ENCODE data around the gene ERAP2.

The ERAP2 gene

GRCh38 chr5:96932026-96932425, 55.7 kb downstream of the ERAP2 start:
- DNase-seq (ENCODE audit: low spot score) = no peak
- TF ChIP-seq, protein P1, sequence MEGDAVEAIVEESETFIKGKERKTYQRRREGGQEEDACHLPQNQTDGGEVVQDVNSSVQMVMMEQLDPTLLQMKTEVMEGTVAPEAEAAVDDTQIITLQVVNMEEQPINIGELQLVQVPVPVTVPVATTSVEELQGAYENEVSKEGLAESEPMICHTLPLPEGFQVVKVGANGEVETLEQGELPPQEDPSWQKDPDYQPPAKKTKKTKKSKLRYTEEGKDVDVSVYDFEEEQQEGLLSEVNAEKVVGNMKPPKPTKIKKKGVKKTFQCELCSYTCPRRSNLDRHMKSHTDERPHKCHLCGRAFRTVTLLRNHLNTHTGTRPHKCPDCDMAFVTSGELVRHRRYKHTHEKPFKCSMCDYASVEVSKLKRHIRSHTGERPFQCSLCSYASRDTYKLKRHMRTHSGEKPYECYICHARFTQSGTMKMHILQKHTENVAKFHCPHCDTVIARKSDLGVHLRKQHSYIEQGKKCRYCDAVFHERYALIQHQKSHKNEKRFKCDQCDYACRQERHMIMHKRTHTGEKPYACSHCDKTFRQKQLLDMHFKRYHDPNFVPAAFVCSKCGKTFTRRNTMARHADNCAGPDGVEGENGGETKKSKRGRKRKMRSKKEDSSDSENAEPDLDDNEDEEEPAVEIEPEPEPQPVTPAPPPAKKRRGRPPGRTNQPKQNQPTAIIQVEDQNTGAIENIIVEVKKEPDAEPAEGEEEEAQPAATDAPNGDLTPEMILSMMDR (IDR thresholded peaks at IDR 0.05; ENCODE audit: borderline replicate concordance, control extremely low read depth, extremely low read depth, insufficient read depth, missing control alignments) = no peak
- in situ Hi-C loops (cut with MboI; ENCODE audit: low sequenced_read_pairs, unreplicated experiment) = no loop called here

DNA sequence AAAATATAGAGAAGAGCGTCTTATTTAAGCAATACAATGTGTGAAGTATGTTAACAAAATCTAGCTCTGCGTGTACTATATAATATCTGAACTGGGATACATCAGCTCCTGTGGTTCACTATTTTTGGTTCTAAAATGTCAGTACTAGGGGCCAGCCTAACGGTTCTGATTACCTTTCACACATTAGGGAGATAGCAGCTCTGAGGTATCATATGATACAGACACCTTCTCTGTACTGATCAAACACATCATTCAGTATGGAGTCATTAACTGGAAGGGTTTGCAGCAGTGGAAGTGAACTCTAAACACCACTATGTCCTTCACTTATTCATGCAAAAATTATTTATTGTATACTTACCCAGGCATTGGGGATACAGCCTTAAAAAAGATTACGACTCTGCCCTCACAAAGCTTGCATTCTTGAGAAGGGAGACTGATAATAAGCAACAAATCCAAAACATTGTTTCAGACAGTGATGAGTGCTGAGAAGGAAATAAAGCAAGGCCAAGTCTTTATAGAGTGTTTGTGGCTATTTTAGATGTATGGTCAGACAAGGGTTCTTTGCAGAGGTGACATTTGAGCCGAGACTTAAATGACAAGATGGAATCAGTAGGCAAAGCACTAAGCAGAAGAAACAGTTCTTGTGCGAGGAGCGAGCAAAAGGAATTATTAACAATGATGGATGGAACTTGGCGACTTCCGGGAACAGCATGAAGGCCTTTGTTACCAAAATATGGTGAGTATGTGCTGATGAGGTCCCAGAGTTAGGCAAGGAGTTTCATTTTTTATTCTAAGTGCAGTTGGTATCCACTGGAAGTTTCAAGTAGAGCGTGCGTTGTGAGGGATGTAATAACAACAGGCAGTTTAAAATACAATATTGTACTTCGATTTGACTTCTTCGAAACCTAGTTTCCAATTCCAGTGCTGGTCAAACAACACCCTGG, 57.7 kb downstream of the ERAP2 start:
- DNase-seq (ENCODE audit: low spot score) = no peak
- in situ Hi-C loops (cut with MboI; ENCODE audit: low sequenced_read_pairs, unreplicated experiment) = no loop called here

DNA sequence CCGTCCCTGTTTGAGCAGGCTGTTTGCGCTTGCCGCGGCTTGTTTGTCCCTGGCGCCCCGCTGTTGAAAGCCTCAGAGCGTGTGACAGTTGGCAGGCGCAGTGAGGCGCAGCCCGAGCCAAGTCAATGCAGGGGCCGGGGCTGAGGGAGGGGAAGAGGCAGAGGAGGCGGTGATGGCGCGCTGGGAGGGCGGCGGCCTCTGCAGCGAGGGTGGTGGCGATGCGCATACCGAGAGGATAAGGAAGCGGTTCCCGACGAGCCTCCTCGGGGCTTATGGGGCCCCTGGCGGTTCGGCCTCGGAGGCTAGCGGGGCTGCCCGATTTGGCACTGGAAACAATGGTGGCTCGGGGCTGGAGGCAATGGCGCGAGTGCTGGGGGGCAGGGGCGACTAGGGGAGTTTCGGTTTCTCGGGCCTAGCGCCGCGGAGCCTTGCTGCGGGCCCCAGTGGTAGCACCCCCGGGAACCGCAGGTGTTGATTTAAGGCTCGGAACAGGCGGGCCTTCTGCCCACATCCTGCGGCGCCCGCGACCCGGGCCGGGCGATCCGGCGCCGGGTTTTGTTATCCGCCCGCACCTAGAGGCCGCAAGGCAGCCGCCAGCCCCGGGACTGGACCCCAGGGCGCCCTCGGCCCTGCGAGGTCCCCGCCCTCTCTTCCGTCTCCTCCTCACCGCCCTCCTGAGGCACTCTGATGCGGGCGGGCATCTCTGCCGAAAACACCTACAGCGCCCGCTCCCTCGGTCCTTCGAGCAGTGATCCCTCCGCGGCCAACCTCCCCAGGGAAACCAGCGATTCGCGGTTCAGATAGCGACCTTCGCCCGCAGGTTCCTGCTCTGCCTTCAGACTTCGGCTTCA, 58.6 kb downstream of the ERAP2 start:
- TF ChIP-seq, protein P1 (IDR thresholded peaks at IDR 0.05; ENCODE audit: borderline replicate concordance, control extremely low read depth, extremely low read depth, insufficient read depth, missing control alignments) = no peak
- peak; percentile 85 for DNase-seq (ENCODE audit: low spot score)
- in situ Hi-C loops (cut with MboI; ENCODE audit: low sequenced_read_pairs, unreplicated experiment) = no loop called here

More for the DNA sequence above, 57.7 kb downstream of the ERAP2 start:
- TF ChIP-seq, protein P1 (IDR thresholded peaks at IDR 0.05; ENCODE audit: borderline replicate concordance, control extremely low read depth, extremely low read depth, insufficient read depth, missing control alignments) = no peak

DNA sequence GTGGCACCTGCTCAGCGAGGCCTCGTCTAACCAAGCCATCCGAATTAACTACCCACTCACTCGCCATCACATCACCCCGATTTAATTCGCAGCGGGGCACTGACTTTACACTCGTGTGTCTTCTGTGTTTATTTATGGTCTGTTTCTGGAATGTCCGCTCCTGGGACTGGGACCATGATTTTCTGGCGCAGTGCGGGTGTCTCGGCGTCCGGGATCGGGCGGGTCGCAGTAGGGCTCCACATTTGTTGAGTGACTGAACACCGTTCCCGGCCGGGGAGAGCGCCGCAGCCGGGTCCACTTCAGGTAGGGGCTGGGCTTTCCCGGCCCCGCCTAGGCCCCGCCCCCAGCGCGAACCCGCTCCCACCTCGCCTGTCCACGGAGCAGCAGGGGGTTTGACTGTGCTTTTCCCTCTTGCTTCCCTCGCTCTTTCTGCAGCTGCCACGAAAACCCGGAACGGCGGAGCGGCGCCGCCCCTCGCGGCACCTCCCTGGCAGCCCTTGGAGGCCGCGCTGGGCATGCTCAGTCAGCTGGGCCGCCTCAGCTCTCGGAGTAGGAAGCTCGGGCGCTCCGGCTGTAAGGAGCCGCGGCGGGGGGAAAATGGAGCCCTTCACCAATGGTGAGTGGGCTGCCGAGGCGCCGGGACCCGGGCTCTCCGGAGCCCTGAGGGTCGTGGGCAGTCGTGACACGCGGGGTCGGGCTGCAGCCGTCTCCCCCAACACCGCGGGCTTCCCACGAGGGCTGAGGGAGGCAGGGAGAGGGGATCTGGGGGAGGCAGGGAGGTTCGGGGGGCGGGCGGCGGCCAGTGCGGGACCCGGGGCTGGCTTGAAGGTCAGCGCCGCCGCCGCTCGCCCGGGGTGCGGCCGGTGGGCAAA, 59.5 kb downstream of the ERAP2 start, which contains the start of gene LNPEP:
LNPEP (plus strand) TSS at position 522 of the 872 bp plus-strand sequence; CDS start at position 598, 76 bp downstream.
- DNase-seq (ENCODE audit: low spot score) = peak; percentile 88
- in situ Hi-C loops (cut with MboI; ENCODE audit: low sequenced_read_pairs, unreplicated experiment) = no loop called here

DNA sequence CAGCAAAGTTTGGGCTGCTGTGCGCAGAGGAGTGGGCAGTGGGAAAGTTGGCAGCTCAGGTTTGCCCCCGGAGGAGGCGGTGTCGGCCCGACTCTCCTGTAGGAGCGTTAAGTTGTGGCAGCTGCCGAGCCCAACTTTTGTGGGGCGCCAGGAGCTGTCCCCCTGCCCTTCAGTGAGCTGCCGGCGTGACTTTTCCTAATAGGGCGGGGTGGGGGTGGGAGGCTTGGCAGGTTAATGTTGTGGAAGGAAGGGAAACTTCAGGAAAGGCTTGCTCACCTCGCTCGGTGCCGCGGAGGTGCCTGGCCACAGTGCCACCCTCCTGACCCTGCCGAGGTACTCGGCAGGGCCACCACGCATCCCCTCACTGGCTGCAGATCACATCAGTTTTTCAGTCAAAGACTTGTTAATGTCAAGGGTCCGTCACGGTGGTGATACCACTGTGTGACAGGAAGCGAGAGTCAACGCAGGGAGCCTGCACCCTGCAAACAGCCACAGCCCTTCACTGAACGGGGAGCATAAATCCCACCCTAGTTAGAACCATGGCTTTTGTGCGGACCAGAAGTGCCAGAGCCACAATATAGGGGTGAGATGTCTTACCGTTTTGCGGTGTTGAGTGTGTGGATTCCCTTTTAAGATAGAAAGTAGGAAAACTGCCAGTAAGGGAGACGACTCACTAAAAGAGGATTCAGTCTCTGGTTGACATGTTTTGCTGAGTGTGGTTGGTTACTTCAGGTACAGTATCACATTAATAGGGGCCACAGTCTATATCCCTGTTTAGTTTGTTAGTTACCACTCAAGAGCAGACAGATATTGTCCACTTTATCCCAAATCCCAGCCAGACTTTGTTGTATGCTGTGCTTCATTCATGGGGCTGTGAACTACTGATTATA, 60.4 kb downstream of the ERAP2 start:
- no peak for DNase-seq (ENCODE audit: low spot score)
- in situ Hi-C loops (cut with MboI; ENCODE audit: low sequenced_read_pairs, unreplicated experiment) = no loop called here
- TF ChIP-seq, protein P1 (IDR thresholded peaks at IDR 0.05; ENCODE audit: borderline replicate concordance, control extremely low read depth, extremely low read depth, insufficient read depth, missing control alignments) = no peak

More for the DNA sequence above, 59.5 kb downstream of the ERAP2 start, which contains the start of gene LNPEP:
- TF ChIP-seq, protein P1 (IDR thresholded peaks at IDR 0.05; ENCODE audit: borderline replicate concordance, control extremely low read depth, extremely low read depth, insufficient read depth, missing control alignments) = no peak

All from GM13976 (cell line).